Measurements from ENCODE around the gene PTPRF.

- TF ChIP-seq CTCF (IDR thresholded peaks at IDR 0.05; ENCODE audit: low read depth, low read length, missing input control), result no peak
- peak in 1 of 2 donors; percentile 13 for TF ChIP-seq HNF4A (conservative IDR thresholded peaks at IDR 0.05)
- TF ChIP-seq TAF1 (conservative IDR thresholded peaks at IDR 0.05), result no peak
- TF ChIP-seq, protein P1, sequence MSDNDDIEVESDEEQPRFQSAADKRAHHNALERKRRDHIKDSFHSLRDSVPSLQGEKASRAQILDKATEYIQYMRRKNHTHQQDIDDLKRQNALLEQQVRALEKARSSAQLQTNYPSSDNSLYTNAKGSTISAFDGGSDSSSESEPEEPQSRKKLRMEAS (IDR thresholded peaks at IDR 0.05), result no peak
- TF ChIP-seq FOXA2 (IDR thresholded peaks at IDR 0.05), result no peak
- no peak for TF ChIP-seq YY1 (IDR thresholded peaks at IDR 0.05)
- no peak for TF ChIP-seq NR2F2 (IDR thresholded peaks at IDR 0.05)
- TF ChIP-seq EGR1 (IDR thresholded peaks at IDR 0.05; ENCODE audit: low read depth in 2 of 2), result no peak
- TF ChIP-seq RAD21 (IDR thresholded peaks at IDR 0.05), result no peak
- TF ChIP-seq REST (IDR thresholded peaks at IDR 0.05), result no peak
- TF ChIP-seq GABPA (IDR thresholded peaks at IDR 0.05 in 1 of 2, conservative IDR thresholded peaks at IDR 0.05 in 1 of 2), result no peak
Observed at GRCh38 chr1:43540653-43541071, 10.0 kb downstream of the PTPRF start.
